Measurements from ENCODE around the gene UBA6. TPM values are rescaled to one million over a fixed set of nuclear protein-coding genes. Genes with fewer than 3 reads are reported as not detected.
A peak's percentile ranks its signal among the peaks of the same experiment; 100 is the strongest.
"Not testable (repeated sequence)": the region's sequence is repeated elsewhere in the genome, so short reads cannot be mapped to it uniquely, and the experiment has no call there.

Gene UBA6
- total and polyA plus RNA-seq, 2 experiments from 2014 or later, result 38.8 to 61.9 TPM

DNA sequence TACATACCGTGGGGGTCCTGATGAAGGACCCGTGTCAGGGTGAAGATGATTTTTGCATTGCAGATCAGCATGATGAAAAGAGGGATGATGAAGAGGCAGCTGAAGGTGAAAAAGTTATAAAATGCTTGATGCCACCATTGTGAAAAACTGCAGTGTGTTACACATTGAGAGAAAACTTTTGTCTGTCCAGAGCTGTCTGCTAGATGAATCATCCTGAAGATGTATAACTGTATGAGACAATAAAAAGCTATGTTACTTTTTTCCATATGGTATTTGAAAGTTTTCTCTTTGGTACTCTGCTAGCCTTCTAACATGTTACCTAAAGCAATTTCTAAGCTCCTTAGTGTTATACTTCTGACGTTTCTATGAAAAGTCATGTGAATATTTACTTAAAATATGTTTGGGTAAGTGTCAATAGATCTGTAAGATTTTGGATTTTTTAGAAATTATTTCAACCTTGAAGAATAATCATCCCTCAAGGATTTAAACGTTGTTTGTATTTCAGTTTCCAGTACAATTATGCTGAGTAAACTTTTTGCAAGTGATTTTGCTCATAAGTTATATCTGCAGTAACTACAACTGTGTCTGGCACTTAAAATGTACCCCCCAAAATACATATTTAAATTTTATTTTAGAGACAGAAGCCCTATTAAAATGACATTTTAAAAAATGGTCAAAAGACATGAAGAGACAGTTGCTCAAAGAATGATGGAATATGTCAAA is 43.8 kb upstream of the UBA6 start:
- H3K36me3 ChIP-seq (ENCODE audit: low read depth), result no peaks in the 10 kb centered on the region
- H2AFZ ChIP-seq, result peak overlapping the region; percentile 43
- H3F3A ChIP-seq (ENCODE audit: insufficient read depth), result peaks cover 20% of the 10 kb centered on the region; the same call in 1 of the 2 replicates
- no peaks in the 10 kb centered on the region for H3K27me3 ChIP-seq (replicated peaks; ENCODE audit: insufficient read depth)
- peak overlapping the region; percentile 42; the same call in 1 of the 2 replicates for H3K4me3 ChIP-seq
- DNase-seq, result peak; percentile 78
- no peak for TF ChIP-seq EZH2 (IDR thresholded peaks at IDR 0.05; ENCODE audit: insufficient read depth, poor library complexity, severe bottlenecking)
- no peak for TF ChIP-seq EZH2phosphoT487 (IDR thresholded peaks at IDR 0.05; ENCODE audit: insufficient read depth, low read depth)
- no peaks in the 10 kb centered on the region for H3K79me2 ChIP-seq (ENCODE audit: insufficient read depth)
- H3K9ac ChIP-seq, result 0 out of 2 replicates have a peak overlapping the region, but pooled peaks have one; percentile 9
- peak overlapping the region; percentile 48 for H3K4me2 ChIP-seq (ENCODE audit: unreplicated experiment)
- no peaks in the 10 kb centered on the region for H3K9me3 ChIP-seq (ENCODE audit: low read depth)
- 43 to 44% methylated on average over 4 of the region's 4 CpGs for WGBS, 2 experiments (ENCODE audit: low coverage in 1 of 2, low lambda C conversion rate in 2 of 2, missing lambda C conversion rate in 2 of 2)
- H4K20me1 ChIP-seq (ENCODE audit: insufficient read depth), result no peaks in the 10 kb centered on the region
- H3K27ac ChIP-seq, result peak overlapping the region; percentile 35
- H3K9me2 ChIP-seq (ENCODE audit: insufficient read depth), result no peaks in the 10 kb centered on the region
- peaks cover 17% of the 10 kb centered on the region for H3K4me1 ChIP-seq (ENCODE audit: insufficient read depth)
- in situ Hi-C loops (cut with MboI), result no loop called here

DNA sequence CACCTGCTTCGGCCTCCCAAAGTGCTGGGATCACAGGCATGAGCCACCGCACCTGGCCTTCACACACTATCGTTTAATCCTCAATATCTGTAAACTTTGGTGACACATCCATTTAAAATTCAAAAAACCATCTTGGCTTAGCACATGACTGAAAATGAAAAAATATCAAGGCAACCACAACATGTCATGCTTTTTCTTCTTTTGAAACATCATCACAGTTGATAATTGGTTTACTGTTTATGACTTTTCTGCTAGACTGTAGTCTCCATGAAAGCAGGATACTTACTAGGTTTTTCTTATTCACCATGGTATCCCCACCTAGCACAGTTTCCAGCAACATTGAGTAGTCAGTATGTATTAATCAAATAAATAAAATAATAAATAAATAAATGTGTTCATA is 42.2 kb upstream of the UBA6 start:
- 95 to 97% methylated on average over 3 of the region's 3 CpGs for WGBS, 2 experiments (ENCODE audit: low coverage in 1 of 2, low lambda C conversion rate in 2 of 2, missing lambda C conversion rate in 2 of 2)
- TF ChIP-seq EZH2 (IDR thresholded peaks at IDR 0.05; ENCODE audit: insufficient read depth, poor library complexity, severe bottlenecking) (no peak), EZH2phosphoT487 (IDR thresholded peaks at IDR 0.05; ENCODE audit: insufficient read depth, low read depth) (no peak)
- in situ Hi-C loops (cut with MboI), result no loop called here
- Histone ChIP-seq H3K9ac (no peak overlapping the region), H4K20me1 (ENCODE audit: insufficient read depth) (no peaks in the 10 kb centered on the region), H2AFZ (no peak overlapping the region), H3K36me3 (ENCODE audit: low read depth) (no peaks in the 10 kb centered on the region), H3K27ac (no peak overlapping the region), H3K79me2 (ENCODE audit: insufficient read depth) (no peaks in the 10 kb centered on the region), H3F3A (ENCODE audit: insufficient read depth) (peaks cover 20% of the 10 kb centered on the region; the same call in 1 of the 2 replicates), H3K27me3 (replicated peaks; ENCODE audit: insufficient read depth) (no peaks in the 10 kb centered on the region), H3K9me2 (ENCODE audit: insufficient read depth) (no peaks in the 10 kb centered on the region), H3K9me3 (ENCODE audit: low read depth) (no peaks in the 10 kb centered on the region), H3K4me1 (ENCODE audit: insufficient read depth) (peaks cover 17% of the 10 kb centered on the region), H3K4me2 (ENCODE audit: unreplicated experiment) (no peak overlapping the region), H3K4me3 (no peak overlapping the region)
- no peak for DNase-seq

DNA sequence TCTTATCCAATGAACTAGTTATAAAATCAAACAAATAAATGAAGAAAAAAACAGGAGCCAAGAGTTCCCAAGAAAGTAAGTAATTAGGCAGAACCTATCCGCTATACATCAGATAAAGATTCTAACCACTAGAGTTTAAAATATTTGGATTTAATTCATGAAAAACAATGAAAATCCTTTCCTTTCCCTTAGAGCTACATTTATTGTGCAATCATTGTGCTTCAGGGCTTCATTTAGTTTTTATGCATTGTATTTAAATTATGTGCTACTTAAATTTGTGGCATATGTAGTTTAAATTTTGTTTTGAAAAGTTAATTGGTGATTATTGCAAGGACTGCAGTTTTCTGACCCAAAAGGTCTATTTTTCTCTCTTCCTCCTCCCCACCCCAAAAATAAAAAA is 35.3 kb upstream of the UBA6 start:
- Histone ChIP-seq H3K9me3 (ENCODE audit: low read depth) (no peaks in the 10 kb centered on the region), H3K27ac (no peak overlapping the region), H3K27me3 (replicated peaks; ENCODE audit: insufficient read depth) (no peaks in the 10 kb centered on the region), H3K36me3 (ENCODE audit: low read depth) (no peaks in the 10 kb centered on the region), H3K9ac (no peak overlapping the region), H3K79me2 (ENCODE audit: insufficient read depth) (no peaks in the 10 kb centered on the region), H3F3A (ENCODE audit: insufficient read depth) (no peaks in the 10 kb centered on the region), H2AFZ (no peak overlapping the region), H3K4me1 (ENCODE audit: insufficient read depth) (no peaks in the 10 kb centered on the region), H3K9me2 (ENCODE audit: insufficient read depth) (no peaks in the 10 kb centered on the region), H3K4me3 (no peak overlapping the region), H4K20me1 (ENCODE audit: insufficient read depth) (no peaks in the 10 kb centered on the region), H3K4me2 (ENCODE audit: unreplicated experiment) (no peak overlapping the region)
- in situ Hi-C loops (cut with MboI), result no loop called here
- DNase-seq, result no peak
- TF ChIP-seq EZH2 (IDR thresholded peaks at IDR 0.05; ENCODE audit: insufficient read depth, poor library complexity, severe bottlenecking) (no peak), EZH2phosphoT487 (IDR thresholded peaks at IDR 0.05; ENCODE audit: insufficient read depth, low read depth) (no peak)
- WGBS, 2 experiments (ENCODE audit: low coverage in 1 of 2, low lambda C conversion rate in 2 of 2, missing lambda C conversion rate in 2 of 2), result 96 to 100% methylated on average over 1 of the region's 1 CpG

DNA sequence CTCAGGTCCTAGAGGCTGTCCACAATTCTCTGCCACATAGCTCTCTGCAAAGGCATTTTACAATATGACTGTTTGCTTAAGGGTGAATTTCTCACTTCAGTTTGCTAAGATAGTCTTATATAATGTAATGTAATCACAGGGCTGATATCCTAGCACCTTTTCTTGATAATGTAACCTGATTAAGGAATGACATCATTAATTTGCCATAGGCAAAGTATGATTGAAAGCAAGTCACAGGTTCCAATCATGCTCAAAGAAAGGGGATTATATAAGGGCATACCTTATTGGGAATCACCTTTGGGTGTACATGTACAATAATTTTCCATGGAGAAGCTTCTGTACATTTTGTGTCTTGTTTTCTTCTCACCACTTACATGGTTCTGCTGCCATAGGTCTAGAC is 34.4 kb upstream of the UBA6 start:
- Histone ChIP-seq H3K9ac (no peak overlapping the region), H4K20me1 (ENCODE audit: insufficient read depth) (no peaks in the 10 kb centered on the region), H3F3A (ENCODE audit: insufficient read depth) (no peaks in the 10 kb centered on the region), H2AFZ (no peak overlapping the region), H3K36me3 (ENCODE audit: low read depth) (no peaks in the 10 kb centered on the region), H3K9me3 (ENCODE audit: low read depth) (no peaks in the 10 kb centered on the region), H3K27ac (no peak overlapping the region), H3K27me3 (replicated peaks; ENCODE audit: insufficient read depth) (no peaks in the 10 kb centered on the region), H3K4me1 (ENCODE audit: insufficient read depth) (no peaks in the 10 kb centered on the region), H3K4me3 (no peak overlapping the region), H3K9me2 (ENCODE audit: insufficient read depth) (no peaks in the 10 kb centered on the region), H3K4me2 (ENCODE audit: unreplicated experiment) (no peak overlapping the region), H3K79me2 (ENCODE audit: insufficient read depth) (no peaks in the 10 kb centered on the region)
- no peak for TF ChIP-seq EZH2phosphoT487 (IDR thresholded peaks at IDR 0.05; ENCODE audit: insufficient read depth, low read depth)
- no peak for TF ChIP-seq EZH2 (IDR thresholded peaks at IDR 0.05; ENCODE audit: insufficient read depth, poor library complexity, severe bottlenecking)
- in situ Hi-C loops (cut with MboI), result no loop called here
- DNase-seq, result no peak

DNA sequence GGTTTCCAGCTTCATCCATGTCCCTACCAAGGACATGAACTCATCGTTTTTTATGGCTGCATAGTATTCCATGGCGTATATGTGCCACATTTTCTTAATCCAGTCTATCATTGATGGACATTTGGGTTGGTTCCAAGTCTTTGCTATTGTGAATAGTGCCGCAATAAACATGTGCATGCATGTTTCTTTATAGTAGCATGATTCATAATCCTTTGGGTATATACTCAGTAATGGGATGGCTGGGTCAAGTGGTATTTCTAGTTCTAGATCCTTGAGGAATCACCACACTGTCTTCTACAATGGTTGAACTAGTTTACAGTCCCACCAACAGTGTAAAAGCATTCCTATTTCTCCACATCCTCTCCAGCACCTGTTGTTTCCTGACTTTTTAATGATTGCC is 29.6 kb upstream of the UBA6 start:
- H2AFZ ChIP-seq; H4K20me1 ChIP-seq (ENCODE audit: insufficient read depth); H3K27me3 ChIP-seq (replicated peaks; ENCODE audit: insufficient read depth); H3K9me3 ChIP-seq (ENCODE audit: low read depth); DNase-seq; H3K27ac ChIP-seq; H3K36me3 ChIP-seq (ENCODE audit: low read depth); H3K79me2 ChIP-seq (ENCODE audit: insufficient read depth); in situ Hi-C loops (cut with MboI); H3K9ac ChIP-seq; H3K4me2 ChIP-seq (ENCODE audit: unreplicated experiment); H3K4me3 ChIP-seq; H3K9me2 ChIP-seq (ENCODE audit: insufficient read depth): not testable (repeated sequence)
- peaks cover 22% of the 10 kb centered on the region for H3F3A ChIP-seq (ENCODE audit: insufficient read depth)
- WGBS, 2 experiments (ENCODE audit: low coverage in 1 of 2, low lambda C conversion rate in 2 of 2, missing lambda C conversion rate in 2 of 2), result 78 to 79% methylated on average over 3 of the region's 3 CpGs
- H3K4me1 ChIP-seq (ENCODE audit: insufficient read depth), result peaks cover 23% of the 10 kb centered on the region
